ENCODE measurements around the gene AFTPH. TPM values are rescaled to one million over a fixed set of nuclear protein-coding genes. Genes with fewer than 3 reads are reported as not detected.
A peak's percentile ranks its signal among the peaks of the same experiment; 100 is the strongest.

AFTPH gene
- total RNA-seq, 4 donors from 2014 or later: 30.3 to 52.8 (median 43.8) TPM

GRCh38 chr2:64479259-64480117 lies 44.6 kb upstream of the AFTPH start:
- WGBS, 2 donors: 80 to 87% methylated on average over 5 to 10 of the region's 10 CpGs
- H3K4me1 ChIP-seq: peaks cover 0 to 30% (median 0%) of the 10 kb centered on the region in 3 donors
- H3K4me3 ChIP-seq: no peak overlapping the region
- TF ChIP-seq CTCF (IDR thresholded peaks at IDR 0.05) (no peak), POLR2A (IDR thresholded peaks at IDR 0.05) (no peak)
- no peaks in the 10 kb centered on the region for H3K27me3 ChIP-seq
- no peak for DNase-seq
- intact Hi-C loops (cut with DNase I): loop anchor here (10.0 kb wide), 1 partner anchor 435 kb away; no protein-coding TSS in a partner anchor
- H3K36me3 ChIP-seq: no peaks in the 10 kb centered on the region
- H3K27ac ChIP-seq: peak overlapping the region in 1 of 4 donors; percentile 54
- no peaks in the 10 kb centered on the region for H3K9me3 ChIP-seq

- peaks cover 5 to 48% (median 9%) of the 10 kb centered on the region in 3 donors for H3K4me1 ChIP-seq
- TF ChIP-seq POLR2A (IDR thresholded peaks at IDR 0.05): no peak
- no peak for TF ChIP-seq CTCF (IDR thresholded peaks at IDR 0.05)
- no peaks in the 10 kb centered on the region for H3K27me3 ChIP-seq
- H3K4me3 ChIP-seq: no peak overlapping the region
- intact Hi-C loops (cut with DNase I): loop anchor here (10.0 kb wide), 1 partner anchor 437 kb away; no protein-coding TSS in a partner anchor
- no peak overlapping the region for H3K27ac ChIP-seq
- no peaks in the 10 kb centered on the region for H3K9me3 ChIP-seq
- no peak for DNase-seq
- 88 to 90% methylated on average over 5 of the region's 5 CpGs for WGBS, 2 donors
- H3K36me3 ChIP-seq: no peaks in the 10 kb centered on the region
These were observed 42.5 kb upstream of the AFTPH start for GRCh38 chr2:64481665-64482064.

GRCh38 chr2:64482243-64482642 lies 41.9 kb upstream of the AFTPH start:
- no peak for DNase-seq
- H3K4me1 ChIP-seq: peaks cover 5 to 54% (median 11%) of the 10 kb centered on the region in 3 donors
- H3K36me3 ChIP-seq: no peaks in the 10 kb centered on the region
- TF ChIP-seq POLR2A (IDR thresholded peaks at IDR 0.05): no peak
- no peak for TF ChIP-seq CTCF (IDR thresholded peaks at IDR 0.05)
- H3K9me3 ChIP-seq: no peaks in the 10 kb centered on the region
- no peaks in the 10 kb centered on the region for H3K27me3 ChIP-seq
- H3K4me3 ChIP-seq: no peak overlapping the region
- peak overlapping the region in 3 of 4 donors; percentile 39 to 67 (median 60) for H3K27ac ChIP-seq
- WGBS, 2 donors: 85 to 100% methylated on average over 1 of the region's 1 CpG
- intact Hi-C loops (cut with DNase I): loop anchor here (10.0 kb wide), 1 partner anchor 437 kb away; no protein-coding TSS in a partner anchor

- Histone ChIP-seq H3K36me3 (no peaks in the 10 kb centered on the region), H3K4me3 (no peak overlapping the region), H3K27me3 (no peaks in the 10 kb centered on the region), H3K9me3 (no peaks in the 10 kb centered on the region), H3K27ac (peak overlapping the region; percentile 7 to 67 (median 50)), H3K4me1 (peaks cover 5 to 61% (median 17%) of the 10 kb centered on the region in 3 donors)
- no peak for DNase-seq
- TF ChIP-seq POLR2A (IDR thresholded peaks at IDR 0.05) (no peak), CTCF (IDR thresholded peaks at IDR 0.05) (no peak)
- intact Hi-C loops (cut with DNase I): loop anchor here (10.0 kb wide), 1 partner anchor 438 kb away; no protein-coding TSS in a partner anchor
- WGBS, 2 donors: 26 to 53% methylated on average over 5 of the region's 5 CpGs
These were observed 41.2 kb upstream of the AFTPH start for GRCh38 chr2:64482765-64483504.

All from esophagus squamous epithelium (tissue), 5 donors.